GM19099 (cell line): ENCODE data around the gene TCP11.

Experiments
- POLR2A ChIP-seq: IDR thresholded peaks from 3 replicates; pipeline ENCODE4 v1.6.1; 2011; ENCODE audit warnings: low read depth; ENCODE audit not compliant: insufficient read length; ENCODE audit errors: extremely low read depth

The TCP11 gene

GRCh38 chr6:35141007-35141655 is at the start of gene TCP11:
Gene TCP11 (minus strand): TSS chr6:35141339. CDS start chr6:35140870, 469 bp downstream.
- TF ChIP-seq POLR2A: no peak

GRCh38 chr6:35190306-35190705 is 49.2 kb upstream of the TCP11 start:
- TF ChIP-seq POLR2A: no peak

- TF ChIP-seq POLR2A: no peak
Observed at GRCh38 chr6:35188886-35189285, 47.7 kb upstream of the TCP11 start.

GRCh38 chr6:35186571-35186970 is 45.4 kb upstream of the TCP11 start:
- no peak for TF ChIP-seq POLR2A

- TF ChIP-seq POLR2A: no peak
Observed at GRCh38 chr6:35185971-35186370, 44.8 kb upstream of the TCP11 start.

GRCh38 chr6:35185302-35185681 is 44.2 kb upstream of the TCP11 start:
- no peak for TF ChIP-seq POLR2A

- no peak for TF ChIP-seq POLR2A
Observed at GRCh38 chr6:35184580-35185301, 43.6 kb upstream of the TCP11 start.

- no peak for TF ChIP-seq POLR2A
Observed at GRCh38 chr6:35183935-35184334, 42.8 kb upstream of the TCP11 start.

GRCh38 chr6:35183281-35183680 is 42.1 kb upstream of the TCP11 start:
- TF ChIP-seq POLR2A: no peak

- no peak for TF ChIP-seq POLR2A
Observed at GRCh38 chr6:35181933-35182612, 40.9 kb upstream of the TCP11 start.

GRCh38 chr6:35181308-35181932 is 40.3 kb upstream of the TCP11 start:
- TF ChIP-seq POLR2A: no peak

GRCh38 chr6:35179901-35180535 is 38.9 kb upstream of the TCP11 start:
- no peak for TF ChIP-seq POLR2A

GRCh38 chr6:35178932-35179832 is 38.0 kb upstream of the TCP11 start:
- no peak for TF ChIP-seq POLR2A

GRCh38 chr6:35178012-35178411 is 36.9 kb upstream of the TCP11 start:
- no peak for TF ChIP-seq POLR2A
